Measurements from ENCODE around the gene TM9SF1.
A peak's percentile ranks its signal among the peaks of the same experiment; 100 is the strongest.

TM9SF1 gene

GRCh38 chr14:24195186-24196070, at the start of gene TM9SF1:
Gene TM9SF1, minus strand, starts transcription at chr14:24195441. Its CDS starts 422 bp downstream, at chr14:24195019.
- DNase-seq (ENCODE audit: low read depth in 2 of 2): peak; percentile 71 to 81

GRCh38 chr14:24243336-24243836, 48.1 kb upstream of the TM9SF1 start:
- no peak for DNase-seq (ENCODE audit: low read depth in 2 of 2)

GRCh38 chr14:24241829-24242443, 46.7 kb upstream of the TM9SF1 start:
- DNase-seq (ENCODE audit: low read depth in 2 of 2): peak; percentile 89 to 91

DNA sequence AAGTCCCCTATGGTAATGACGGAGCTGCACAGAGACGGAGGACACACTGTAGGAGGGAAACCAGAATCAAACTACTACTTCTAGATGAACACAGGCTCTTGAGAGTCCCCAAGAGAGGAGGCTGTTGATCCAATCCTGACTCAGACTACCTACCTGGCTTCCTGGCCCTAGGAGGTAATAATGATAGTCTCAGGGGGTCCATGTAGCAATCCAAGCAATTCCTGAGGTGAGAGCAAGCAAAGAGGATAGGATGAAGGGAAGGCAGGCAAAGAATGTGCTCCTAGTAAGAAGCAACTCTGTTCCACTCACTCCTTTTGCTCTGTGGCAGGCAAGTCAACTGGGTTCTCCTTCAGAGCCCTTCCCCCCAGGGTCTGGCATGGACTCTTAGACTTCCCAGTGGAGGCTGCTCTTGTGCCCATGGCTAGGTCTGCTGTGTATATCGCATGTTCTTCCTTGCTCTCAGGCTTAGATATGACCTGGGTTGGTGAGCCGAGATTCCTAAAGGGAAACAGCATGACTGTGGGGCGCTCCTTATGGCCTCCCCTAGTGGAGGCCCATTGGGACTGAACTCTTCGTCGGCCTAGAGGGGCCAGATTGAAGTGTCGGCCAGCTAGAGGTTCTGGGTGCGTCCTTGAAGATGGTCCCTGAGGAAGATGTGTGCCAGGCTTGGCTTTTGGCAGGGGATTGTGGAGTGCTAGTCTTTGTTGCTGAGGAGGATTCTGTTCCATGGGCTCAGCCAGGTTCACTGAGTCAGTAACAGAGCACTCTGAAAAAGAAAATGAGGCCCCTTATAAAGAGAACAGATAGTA, 45.1 kb upstream of the TM9SF1 start:
- DNase-seq (ENCODE audit: low read depth in 2 of 2): no peak

DNA sequence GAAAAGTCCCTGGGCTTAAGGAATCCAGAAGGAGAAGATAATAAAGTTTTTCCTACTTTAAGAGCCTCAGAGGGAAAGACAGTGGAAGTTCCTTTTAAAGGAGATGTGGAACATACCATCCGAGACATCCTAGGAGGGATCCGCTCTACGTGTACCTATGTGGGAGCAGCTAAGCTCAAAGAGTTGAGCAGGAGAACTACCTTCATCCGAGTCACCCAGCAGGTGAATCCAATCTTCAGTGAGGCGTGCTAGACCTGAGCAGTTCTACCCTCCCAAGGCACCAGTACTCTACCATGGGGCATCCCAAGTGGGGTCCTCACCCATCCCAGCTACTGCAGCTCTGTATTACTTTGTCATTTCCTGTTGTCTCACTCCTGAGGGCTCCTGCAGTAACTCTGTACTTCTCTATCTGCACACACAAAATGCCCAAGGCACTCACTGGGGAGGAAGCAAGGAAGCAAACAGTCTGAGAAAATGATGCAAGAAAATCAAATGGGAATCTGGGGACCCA, 43.3 kb upstream of the TM9SF1 start:
- no peak for DNase-seq (ENCODE audit: low read depth in 2 of 2)

GRCh38 chr14:24238123-24238522, 42.9 kb upstream of the TM9SF1 start:
- no peak for DNase-seq (ENCODE audit: low read depth in 2 of 2)

GRCh38 chr14:24237463-24237955, 42.3 kb upstream of the TM9SF1 start:
- no peak for DNase-seq (ENCODE audit: low read depth in 2 of 2)

DNA sequence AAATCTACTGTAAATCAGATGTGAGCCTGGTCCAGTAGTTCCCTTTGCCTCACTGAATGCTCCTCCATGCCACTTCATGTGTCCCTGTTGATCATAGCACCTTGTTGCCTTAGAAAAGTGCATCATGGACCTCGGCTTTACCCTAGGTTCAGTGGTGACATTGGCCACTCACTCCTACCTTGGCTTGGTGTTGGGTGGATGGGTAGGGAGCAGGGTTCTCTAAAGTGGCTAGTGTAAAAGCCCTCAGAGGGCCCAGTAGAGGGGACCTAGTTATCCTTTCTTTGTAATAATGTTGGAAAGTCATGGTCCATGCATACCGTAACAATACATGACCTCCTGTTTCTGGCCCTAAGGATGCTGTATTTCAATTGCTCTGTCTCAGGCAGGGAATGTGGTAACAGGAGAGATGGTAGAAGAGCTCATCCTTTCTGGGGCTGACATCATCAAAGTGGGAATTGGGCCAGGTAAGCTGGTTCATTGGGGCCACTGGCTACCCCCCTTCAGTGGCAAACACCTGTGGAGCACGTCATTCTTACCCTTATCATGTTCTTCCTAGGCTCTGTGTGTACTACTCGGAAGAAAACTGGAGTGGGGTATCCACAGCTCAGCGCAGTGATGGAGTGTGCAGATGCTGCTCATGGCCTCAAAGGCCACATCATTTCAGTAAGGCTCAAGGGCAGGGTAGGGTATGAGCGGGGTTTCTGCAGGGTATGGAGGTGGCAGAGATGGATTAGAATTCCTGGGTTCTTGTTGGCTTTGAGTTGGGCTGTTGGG, 41.6 kb upstream of the TM9SF1 start:
- DNase-seq (ENCODE audit: low read depth in 2 of 2): no peak

DNA sequence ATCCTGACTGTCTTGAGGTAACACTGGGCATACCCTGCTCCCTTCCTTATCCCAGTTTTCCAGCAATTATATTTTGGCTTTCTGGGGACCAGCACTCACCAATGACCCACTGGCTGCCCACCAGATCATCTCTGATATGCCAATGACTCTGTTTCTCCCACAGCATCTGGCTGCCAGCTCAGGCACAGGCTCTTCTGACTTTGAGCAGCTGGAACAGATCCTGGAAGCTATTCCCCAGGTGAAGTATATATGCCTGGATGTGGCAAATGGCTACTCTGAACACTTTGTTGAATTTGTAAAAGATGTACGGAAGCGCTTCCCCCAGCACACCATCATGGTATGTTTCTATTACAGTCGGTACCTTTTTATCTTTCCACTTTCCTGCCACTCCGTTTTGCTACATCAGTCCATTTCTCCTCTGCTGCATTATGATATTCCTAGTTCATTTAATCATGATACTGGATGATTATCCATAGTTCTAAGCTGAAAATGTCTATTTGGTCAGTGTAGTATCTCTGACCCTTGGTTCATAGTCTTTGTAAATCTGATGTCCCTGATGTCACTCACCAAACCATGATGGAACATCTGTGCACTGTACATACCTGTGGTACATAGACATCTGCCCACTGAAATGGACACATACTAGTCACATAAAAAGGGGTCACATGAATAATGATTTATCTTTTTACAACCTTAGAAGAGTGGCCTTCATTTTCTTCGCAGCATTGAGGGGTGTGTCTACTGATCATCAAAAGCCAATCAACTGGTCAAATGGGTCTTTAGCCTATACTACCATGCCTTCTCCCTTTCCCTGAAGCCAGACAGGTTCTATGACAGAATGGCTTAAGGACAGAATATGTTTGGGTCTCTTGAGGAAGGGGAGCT, 40.8 kb upstream of the TM9SF1 start:
- no peak for DNase-seq (ENCODE audit: low read depth in 2 of 2)

DNA sequence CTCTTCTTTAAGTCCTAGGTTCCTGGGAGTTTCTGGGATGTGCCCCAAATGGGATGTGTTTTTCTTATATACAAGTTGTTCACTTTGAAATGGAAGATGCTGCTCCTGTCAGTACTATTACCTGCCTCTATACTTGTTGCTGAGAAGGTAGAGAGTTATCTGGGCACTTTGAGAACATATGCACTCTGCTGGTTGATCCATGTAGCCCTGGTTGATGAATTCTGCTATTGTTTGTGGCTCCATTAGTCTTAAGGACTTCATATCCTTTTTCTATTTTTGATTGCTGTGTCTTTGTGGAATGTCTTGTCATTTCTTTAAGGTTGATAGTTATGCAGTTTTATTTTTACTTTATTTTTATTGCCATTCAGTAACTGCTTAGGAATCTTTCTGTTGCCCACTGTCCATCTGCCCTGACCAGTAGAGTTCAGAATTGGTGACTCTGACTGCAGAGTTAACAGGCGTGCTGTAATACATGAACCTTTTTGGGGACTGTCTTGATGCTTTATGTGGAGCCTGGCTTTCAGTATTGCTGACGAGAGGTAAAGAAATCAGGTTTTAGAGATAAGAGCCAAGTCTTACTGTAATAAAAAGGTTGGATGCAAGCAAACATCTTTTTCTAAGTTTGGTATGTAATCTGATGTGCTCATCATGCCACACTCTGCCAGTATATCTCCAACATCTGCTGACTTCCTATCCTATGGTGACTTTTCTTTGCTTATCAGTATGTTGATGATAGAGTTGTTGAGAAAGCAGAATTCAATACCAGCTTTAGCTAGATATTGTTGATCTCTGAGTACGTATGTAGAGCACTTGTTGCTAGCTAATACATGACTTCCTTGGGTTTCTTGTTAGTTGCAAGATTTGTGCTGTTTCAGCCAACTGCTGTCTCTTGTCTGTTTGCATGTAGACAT, 39.1 kb upstream of the TM9SF1 start:
- no peak for DNase-seq (ENCODE audit: low read depth in 2 of 2)

GRCh38 chr14:24233538-24233866, 38.3 kb upstream of the TM9SF1 start:
- no peak for DNase-seq (ENCODE audit: low read depth in 2 of 2)

DNA sequence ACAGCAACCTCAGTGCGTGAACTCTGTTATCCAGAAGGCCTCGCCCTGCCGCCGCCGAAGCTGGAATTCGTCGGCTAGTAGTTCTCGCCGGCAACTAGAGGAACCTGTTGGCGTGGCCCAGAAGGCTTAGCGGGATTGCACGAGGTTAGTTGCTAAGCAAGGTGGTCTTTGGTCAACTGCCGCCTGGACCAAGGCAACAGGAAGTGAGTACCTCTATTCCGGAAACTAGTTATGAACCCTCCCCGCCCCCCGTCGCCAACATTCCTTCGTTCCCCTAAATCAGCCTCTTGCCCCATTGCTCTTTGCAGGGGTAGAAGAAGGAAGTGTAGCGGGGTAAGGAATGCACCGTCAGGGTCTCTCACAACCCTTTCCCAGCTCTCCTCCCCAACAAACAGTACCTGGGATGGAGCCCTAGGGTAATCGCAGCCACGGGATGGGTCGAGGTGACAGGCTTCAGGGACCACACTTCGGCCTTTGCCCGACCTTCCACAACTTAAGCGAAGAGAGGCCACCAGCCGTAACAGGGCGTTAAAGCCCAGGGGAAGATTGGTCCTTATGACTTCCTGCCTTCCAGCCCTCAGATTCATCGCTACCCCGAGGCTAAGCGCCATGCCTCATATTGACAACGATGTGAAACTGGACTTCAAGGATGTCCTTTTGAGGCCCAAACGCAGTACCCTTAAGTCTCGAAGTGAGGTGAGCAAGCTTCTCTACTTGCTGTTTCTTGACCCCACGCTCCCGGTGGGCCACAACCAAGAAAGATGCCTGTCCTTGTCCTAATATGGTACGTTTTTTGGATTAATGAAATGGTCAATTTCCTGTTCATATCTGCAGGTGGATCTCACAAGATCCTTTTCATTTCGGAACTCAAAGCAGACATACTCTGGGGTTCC, 37.6 kb upstream of the TM9SF1 start, which contains the start of gene GMPR2:
Gene GMPR2 (plus strand): TSS at position 285 of the 893 bp plus-strand sequence. CDS start 325 bp downstream, at position 610.
- DNase-seq (ENCODE audit: low read depth in 2 of 2): peak in 1 of 2 donors; percentile 17

DNA sequence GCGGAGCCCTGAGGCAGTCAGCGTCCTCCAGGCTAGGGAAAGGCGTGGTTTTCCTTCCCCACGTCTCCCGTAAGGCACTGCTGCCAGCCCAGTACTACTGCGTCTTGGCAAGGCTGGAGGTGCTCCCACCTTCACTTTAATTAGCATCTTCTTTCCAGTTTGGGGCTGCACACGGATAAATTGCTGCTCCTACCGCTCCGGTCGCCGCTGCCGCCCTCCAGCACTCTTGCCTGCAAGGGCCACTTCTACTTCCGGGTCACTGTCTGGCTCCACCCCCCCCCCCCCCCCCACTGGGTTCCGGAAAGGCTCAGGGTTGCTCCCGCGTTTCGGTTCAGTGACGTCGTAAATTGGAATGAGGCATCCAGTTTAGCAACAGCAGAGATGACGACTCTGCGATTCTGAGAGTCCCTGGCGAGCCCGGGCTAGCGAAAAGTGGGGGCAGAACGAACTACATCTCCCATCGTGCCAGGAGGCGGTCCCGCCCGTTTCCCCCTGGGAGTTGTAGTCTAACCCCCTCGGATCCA, 36.9 kb upstream of the TM9SF1 start, which contains the start of gene NEDD8:
Gene NEDD8 (minus strand): TSS at position 247 of the 524 bp plus-strand sequence. CDS start 100 bp downstream, at position 147.
- DNase-seq (ENCODE audit: low read depth in 2 of 2): peak; percentile 79 to 81

DNA sequence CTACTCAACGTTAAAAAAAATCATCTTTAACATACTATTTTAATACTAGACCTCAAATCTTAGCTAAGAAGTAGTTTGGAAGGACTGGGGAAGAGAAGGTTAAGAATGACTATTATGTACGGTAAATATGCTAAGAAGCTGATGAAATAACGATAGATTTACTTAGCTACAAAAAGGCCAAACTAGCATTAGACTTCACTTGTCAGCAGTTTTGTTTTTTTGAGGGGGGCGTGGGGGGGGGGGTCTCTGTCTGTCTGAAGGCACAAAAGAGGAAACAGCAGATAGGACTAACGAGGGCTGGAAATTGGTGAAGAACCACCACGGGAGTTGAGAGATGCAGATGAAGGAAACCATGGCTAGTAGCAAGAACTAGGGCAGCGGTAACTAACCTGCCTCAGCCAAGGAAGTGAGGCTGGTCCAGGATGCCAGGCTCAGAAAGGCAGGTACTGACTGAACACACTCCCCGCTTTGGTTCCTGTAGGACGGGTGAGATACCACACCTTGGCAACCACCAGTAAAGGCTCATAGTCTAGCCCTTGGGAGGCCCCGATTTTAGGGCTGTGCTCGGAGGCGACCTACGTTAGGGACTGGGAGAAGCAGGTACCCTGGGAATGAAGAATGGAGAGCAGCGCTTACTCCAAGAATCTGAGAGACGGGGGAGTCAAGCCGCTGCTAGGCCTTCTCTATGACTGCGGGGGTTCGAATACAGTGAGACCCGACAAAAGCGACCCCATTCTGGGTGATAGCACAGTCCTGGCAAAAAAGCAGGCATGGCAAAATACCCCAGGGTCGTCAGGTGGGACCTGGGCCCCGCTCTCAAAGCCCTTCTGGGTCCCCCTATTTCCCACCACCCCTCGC, 36.3 kb upstream of the TM9SF1 start:
- no peak for DNase-seq (ENCODE audit: low read depth in 2 of 2)

DNA sequence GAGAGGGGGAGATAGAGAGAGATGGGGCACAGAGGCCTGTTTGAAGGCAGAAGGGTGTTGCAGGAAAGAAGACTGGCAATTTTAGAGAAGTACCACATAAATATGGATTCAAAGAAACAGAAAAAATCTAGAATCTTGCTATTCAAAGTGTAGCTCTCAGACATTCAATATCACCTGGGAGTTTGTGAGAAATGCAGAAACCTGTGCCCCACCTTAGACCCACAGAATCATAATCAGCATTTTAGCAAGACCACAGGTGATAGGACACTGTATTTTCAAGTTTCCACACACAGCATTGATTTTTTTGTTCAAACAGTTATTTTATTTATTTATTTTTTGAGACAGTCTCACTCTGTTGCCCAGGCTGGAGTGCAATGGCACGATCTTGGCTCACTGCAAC, 33.7 kb upstream of the TM9SF1 start:
- no peak for DNase-seq (ENCODE audit: low read depth in 2 of 2)

DNA sequence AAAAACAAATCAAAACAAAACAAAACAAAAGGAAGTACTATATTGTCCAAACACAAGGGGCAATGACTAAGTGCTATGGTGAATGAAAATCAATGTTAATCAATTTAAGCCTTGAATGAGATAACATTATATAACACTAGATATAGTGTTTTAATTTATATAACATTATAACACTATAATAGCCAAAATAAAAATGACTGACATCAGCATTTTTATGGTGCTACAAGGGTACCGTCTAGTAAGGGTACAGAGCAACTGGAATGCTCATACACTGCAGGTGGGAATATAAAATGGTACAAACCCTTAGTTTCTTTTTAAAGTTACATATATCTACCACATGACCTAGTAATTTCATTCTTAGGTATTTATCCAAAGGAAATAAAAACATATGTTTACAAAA, 31.2 kb upstream of the TM9SF1 start:
- DNase-seq (ENCODE audit: low read depth in 2 of 2): no peak
